SK-N-SH treated with all-trans-retinoic acid at 6 μM for 48 hours (cell line): Measurements from ENCODE around the gene GHRHR.

ENCODE experiments used
- ATAC-seq: fragments of 200-7000 bp; cut with Tn5 transposase; 3 replicates; pipeline ENCODE4 v1.9.1; 2020; ENCODE audit warnings: mild to moderate bottlenecking, moderate library complexity
- ARNTL ChIP-seq: fragments of 450-650 bp; formaldehyde crosslinking; IDR thresholded peaks from 2 replicates; pipeline ENCODE4 v1.5.0; 2020; ENCODE audit warnings: low read depth, mild to moderate bottlenecking, moderate library complexity, borderline replicate concordance
- CREB5 ChIP-seq: fragments of 250-450 bp; sonication (Bioruptor Pico); IDR thresholded peaks from 2 replicates; pipeline ENCODE4 v1.5.1; 2020; ENCODE audit warnings: low read depth, mild to moderate bottlenecking, moderate library complexity
- CSDC2 ChIP-seq: fragments of 250-450 bp; sonication (Bioruptor Pico); IDR thresholded peaks from 2 replicates; pipeline ENCODE4 v1.5.0; 2020; ENCODE audit warnings: mild to moderate bottlenecking, moderate library complexity
- CSRNP3 ChIP-seq: fragments of 250-450 bp; sonication (Bioruptor Pico); IDR thresholded peaks from 2 replicates; pipeline ENCODE4 v1.5.1; 2021; ENCODE audit warnings: mild to moderate bottlenecking, moderate library complexity
- ESRRG ChIP-seq: fragments of 250-450 bp; sonication (Bioruptor Pico); IDR thresholded peaks from 2 replicates; pipeline ENCODE4 v1.6.1; 2021; ENCODE audit warnings: mild to moderate bottlenecking
- GLIS3 ChIP-seq: fragments of 250-450 bp; sonication (Bioruptor Pico); IDR thresholded peaks from 2 replicates; pipeline ENCODE4 v1.5.0; 2020; ENCODE audit warnings: mild to moderate bottlenecking, moderate library complexity
- ISL1 ChIP-seq: fragments of 250-450 bp; sonication (Bioruptor Pico); IDR thresholded peaks from 2 replicates; pipeline ENCODE4 v2.1.2; 2022; ENCODE audit warnings: mild to moderate bottlenecking, moderate library complexity
- OSR1 ChIP-seq: fragments of 250-450 bp; sonication (Bioruptor Pico); IDR thresholded peaks from 2 replicates; pipeline ENCODE4 v1.8.0; 2022; ENCODE audit warnings: moderate library complexity, mild to moderate bottlenecking, inconsistent platforms
- PATZ1 ChIP-seq: fragments of 250-450 bp; sonication (Bioruptor Pico); IDR thresholded peaks from 2 replicates; pipeline ENCODE4 v1.8.0; 2020; ENCODE audit warnings: mild to moderate bottlenecking, moderate library complexity, borderline replicate concordance
- POU6F1 ChIP-seq: fragments of 250-450 bp; sonication (Bioruptor Pico); IDR thresholded peaks from 2 replicates; pipeline ENCODE4 v1.8.0; 2021; ENCODE audit warnings: low read depth, mild to moderate bottlenecking, moderate library complexity, borderline replicate concordance
- RARB ChIP-seq: fragments of 250-450 bp; sonication (Bioruptor Pico); IDR thresholded peaks from 2 replicates; pipeline ENCODE4 v1.8.0; 2021; ENCODE audit warnings: mild to moderate bottlenecking, moderate library complexity
- SNAI2 ChIP-seq: fragments of 250-450 bp; sonication (Bioruptor Pico); IDR thresholded peaks from 2 replicates; pipeline ENCODE4 v1.5.0; 2020; ENCODE audit warnings: mild to moderate bottlenecking, moderate library complexity
- TCF4 ChIP-seq: fragments of 250-450 bp; sonication (Bioruptor Pico); IDR thresholded peaks from 2 replicates; pipeline ENCODE4 v1.8.0; 2021; ENCODE audit warnings: mild to moderate bottlenecking, moderate library complexity, borderline replicate concordance
- TSHZ2 ChIP-seq: fragments of 250-450 bp; sonication (Bioruptor Pico); IDR thresholded peaks from 2 replicates; pipeline ENCODE4 v1.5.0; 2020; ENCODE audit warnings: mild to moderate bottlenecking, moderate library complexity
- ZC3H10 ChIP-seq: fragments of 250-450 bp; sonication (Bioruptor Pico); IDR thresholded peaks from 2 replicates; pipeline ENCODE4 v1.5.1; 2021; ENCODE audit warnings: mild to moderate bottlenecking, moderate library complexity
- ZFP3 ChIP-seq: fragments of 250-450 bp; sonication (Bioruptor Pico); IDR thresholded peaks from 2 replicates; pipeline ENCODE4 v1.5.0; 2020; ENCODE audit warnings: mild to moderate bottlenecking, moderate library complexity
- ZFP30 ChIP-seq: fragments of 450-650 bp; formaldehyde crosslinking; IDR thresholded peaks from 2 replicates; pipeline ENCODE4 v1.5.0; 2022; ENCODE audit warnings: mild to moderate bottlenecking, moderate library complexity
- ZNF565 ChIP-seq: fragments of 450-650 bp; formaldehyde crosslinking; conservative IDR thresholded peaks from 2 replicates; pipeline ENCODE4 v1.5.0; 2020; ENCODE audit warnings: low read depth, mild to moderate bottlenecking, moderate library complexity
- ZNF70 ChIP-seq: fragments of 450-650 bp; formaldehyde crosslinking; IDR thresholded peaks from 2 replicates; pipeline ENCODE4 v1.5.0; 2020; ENCODE audit warnings: mild to moderate bottlenecking, moderate library complexity
- ZNF8 ChIP-seq: fragments of 450-650 bp; formaldehyde crosslinking; IDR thresholded peaks from 2 replicates; pipeline ENCODE4 v1.5.0; 2020; ENCODE audit warnings: mild to moderate bottlenecking, moderate library complexity

Gene GHRHR

GRCh38 chr7:31007634-31008033 lies 43.9 kb downstream of the GHRHR start (continued):
- TF ChIP-seq POU6F1 (CRISPR knock-in tag), result no peak
- no peak for TF ChIP-seq PATZ1 (CRISPR knock-in tag)
- no peak for TF ChIP-seq ZNF70 (CRISPR knock-in tag)

- no peak for ATAC-seq
Measured at GRCh38 chr7:31014826-31015225, 51.1 kb downstream of the GHRHR start.

GRCh38 chr7:31017032-31017675 lies 53.4 kb downstream of the GHRHR start:
- ATAC-seq, result no peak
- TF ChIP-seq OSR1 (CRISPR knock-in tag) (no peak), CREB5 (CRISPR knock-in tag) (no peak), ZC3H10 (no peak), ZNF70 (CRISPR knock-in tag) (no peak), ZFP30 (no peak), ZFP3 (no peak), CSDC2 (no peak), ESRRG (CRISPR knock-in tag) (no peak)

More at GRCh38 chr7:31014826-31015225, 51.1 kb downstream of the GHRHR start:
- TF ChIP-seq ISL1 (CRISPR knock-in tag), result no peak
- TF ChIP-seq ARNTL (CRISPR knock-in tag), result no peak
- TF ChIP-seq TSHZ2 (CRISPR knock-in tag), result no peak
- TF ChIP-seq OSR1 (CRISPR knock-in tag), result no peak
- TF ChIP-seq ZFP3, result no peak
- no peak for TF ChIP-seq ZC3H10
- TF ChIP-seq ZFP30, result no peak
- no peak for TF ChIP-seq ZNF8 (CRISPR knock-in tag)
- no peak for TF ChIP-seq RARB (CRISPR knock-in tag)
- no peak for TF ChIP-seq SNAI2 (CRISPR knock-in tag)
- no peak for TF ChIP-seq CSDC2
- no peak for TF ChIP-seq GLIS3 (CRISPR knock-in tag)
- TF ChIP-seq CSRNP3 (CRISPR knock-in tag), result no peak
- TF ChIP-seq ZNF565 (CRISPR knock-in tag), result no peak

- no peak for ATAC-seq
- TF ChIP-seq POU6F1 (CRISPR knock-in tag) (no peak), CSRNP3 (CRISPR knock-in tag) (no peak), CSDC2 (no peak), ARNTL (CRISPR knock-in tag) (no peak), TSHZ2 (CRISPR knock-in tag) (no peak), ISL1 (CRISPR knock-in tag) (no peak), GLIS3 (CRISPR knock-in tag) (no peak), TCF4 (CRISPR knock-in tag) (no peak), ZC3H10 (no peak), ZFP3 (no peak)
Measured at GRCh38 chr7:31017721-31018120, 54.0 kb downstream of the GHRHR start.
